Right hindlimb (tissue), 1 donor: ENCODE data around the gene RHOXF1.
"Not testable (repeated sequence)": the region's sequence is repeated elsewhere in the genome, so short reads cannot be mapped to it uniquely, and the experiment has no call there.

Experiments
- DNase-seq: peaks from one replicate; pipeline ENCODE4 v3.0.0-alpha.2; 2018

Gene RHOXF1

DNA sequence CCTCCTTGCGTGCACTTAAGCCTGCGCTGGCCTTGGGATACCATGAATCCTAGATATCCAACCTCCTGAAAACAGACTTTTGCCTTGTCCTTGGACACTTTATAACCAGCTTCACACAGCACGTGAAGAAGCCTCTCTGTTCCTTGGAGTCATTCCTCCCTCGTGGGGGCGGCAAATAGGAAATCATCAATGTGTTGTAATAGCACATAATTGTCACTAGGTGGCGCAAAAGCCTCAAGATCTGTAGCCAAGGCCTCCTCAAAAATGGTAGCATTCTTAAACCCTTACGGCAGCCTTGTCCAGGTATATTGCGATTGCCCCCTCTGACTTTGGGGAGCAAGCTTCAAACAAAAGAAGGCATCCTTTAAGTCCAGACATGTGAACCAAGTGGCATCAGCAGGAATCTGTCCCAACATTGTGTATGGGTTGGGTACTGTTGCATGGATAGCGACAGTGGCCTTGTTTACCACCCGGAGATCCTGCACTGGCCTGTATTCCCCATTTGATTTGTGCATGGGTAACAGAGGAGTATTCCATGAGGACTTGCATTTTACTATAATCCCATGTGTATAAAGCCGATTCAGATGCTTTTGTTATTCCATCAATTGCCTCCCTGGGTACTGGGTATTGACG lies 30.0 kb downstream of the RHOXF1 start:
- DNase-seq: not testable (repeated sequence)

- DNase-seq: not testable (repeated sequence)
Observed at GRCh38 chrX:120077590-120077989, 38.1 kb downstream of the RHOXF1 start, which contains the start of gene RHOXF2B. TSS of gene RHOXF2B (minus strand) at chrX:120077690. CDS start at chrX:120077552, 138 bp downstream.

DNA sequence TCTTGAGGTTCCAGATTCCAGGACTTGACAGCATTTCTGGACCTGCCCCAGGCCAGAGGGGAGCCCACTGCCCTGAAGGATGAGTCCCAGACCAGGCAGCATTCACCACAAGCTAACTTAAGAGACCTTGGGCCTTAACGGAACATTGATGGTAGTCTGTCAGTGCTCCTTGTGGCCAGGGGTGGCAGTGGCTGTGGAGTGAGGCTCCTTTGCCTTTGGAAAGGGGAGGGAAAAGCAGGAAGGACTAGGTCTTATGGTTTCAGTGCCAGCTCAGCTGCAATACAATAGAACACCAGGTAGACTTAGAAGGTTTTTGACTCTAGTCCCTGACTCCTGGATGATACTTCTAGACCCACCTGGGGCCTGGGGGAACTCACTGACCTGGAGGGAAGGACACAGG lies 49.5 kb downstream of the RHOXF1 start:
- not testable (repeated sequence) for DNase-seq
